C4-2B (cell line): ENCODE data around the gene NHSL1.

Experiments
- H3K27ac ChIP-seq: fragments of 450-650 bp; 2 replicates; pipeline ENCODE4 v1.5.1; 2017
- CTCF ChIP-seq: fragments of 450-650 bp; conservative IDR thresholded peaks from 2 replicates; pipeline ENCODE4 v1.5.1; 2017; ENCODE audit warnings: mild to moderate bottlenecking
- ZFX ChIP-seq: fragments of 450-650 bp; IDR thresholded peaks from 2 replicates; pipeline ENCODE4 v1.6.1; 2017

NHSL1 gene

GRCh38 chr6:138492871-138493270 is 6.4 kb downstream of the NHSL1 start:
- no peak overlapping the region for H3K27ac ChIP-seq
- no peak for TF ChIP-seq CTCF
- no peak for TF ChIP-seq ZFX

- TF ChIP-seq CTCF: no peak
- H3K27ac ChIP-seq: peak overlapping the region; percentile 79; the same call in 1 of the 2 replicates
Measured at GRCh38 chr6:138492113-138492512, 7.2 kb downstream of the NHSL1 start.

GRCh38 chr6:138491017-138491416 is 8.3 kb downstream of the NHSL1 start:
- TF ChIP-seq ZFX: no peak
- no peak for TF ChIP-seq CTCF
- peak overlapping the region; percentile 52 for H3K27ac ChIP-seq

- peak overlapping the region; percentile 52 for H3K27ac ChIP-seq
- TF ChIP-seq CTCF: no peak
Measured at GRCh38 chr6:138489846-138490245, 9.4 kb downstream of the NHSL1 start.

- H3K27ac ChIP-seq: peak overlapping the region; percentile 4; the same call in 1 of the 2 replicates
- TF ChIP-seq CTCF (no peak), ZFX (no peak)
Measured at GRCh38 chr6:138487102-138487604, 12.1 kb downstream of the NHSL1 start.

GRCh38 chr6:138486249-138487101 is 12.8 kb downstream of the NHSL1 start:
- TF ChIP-seq CTCF (no peak), ZFX (no peak)
- H3K27ac ChIP-seq: peak overlapping the region; percentile 29; the same call in 1 of the 2 replicates

GRCh38 chr6:138485586-138486248 is 13.6 kb downstream of the NHSL1 start:
- TF ChIP-seq ZFX (no peak), CTCF (no peak)
- H3K27ac ChIP-seq: peak overlapping the region; percentile 29
